HPDE6-E6E7 (cell line): ENCODE measurements around the gene IGSF9.

ENCODE experiments used
- DNase-seq: peaks from one replicate; pipeline ENCODE4 v3.0.0; 2011; ENCODE audit warnings: missing footprints; ENCODE audit errors: extremely low spot score

Gene IGSF9

DNA sequence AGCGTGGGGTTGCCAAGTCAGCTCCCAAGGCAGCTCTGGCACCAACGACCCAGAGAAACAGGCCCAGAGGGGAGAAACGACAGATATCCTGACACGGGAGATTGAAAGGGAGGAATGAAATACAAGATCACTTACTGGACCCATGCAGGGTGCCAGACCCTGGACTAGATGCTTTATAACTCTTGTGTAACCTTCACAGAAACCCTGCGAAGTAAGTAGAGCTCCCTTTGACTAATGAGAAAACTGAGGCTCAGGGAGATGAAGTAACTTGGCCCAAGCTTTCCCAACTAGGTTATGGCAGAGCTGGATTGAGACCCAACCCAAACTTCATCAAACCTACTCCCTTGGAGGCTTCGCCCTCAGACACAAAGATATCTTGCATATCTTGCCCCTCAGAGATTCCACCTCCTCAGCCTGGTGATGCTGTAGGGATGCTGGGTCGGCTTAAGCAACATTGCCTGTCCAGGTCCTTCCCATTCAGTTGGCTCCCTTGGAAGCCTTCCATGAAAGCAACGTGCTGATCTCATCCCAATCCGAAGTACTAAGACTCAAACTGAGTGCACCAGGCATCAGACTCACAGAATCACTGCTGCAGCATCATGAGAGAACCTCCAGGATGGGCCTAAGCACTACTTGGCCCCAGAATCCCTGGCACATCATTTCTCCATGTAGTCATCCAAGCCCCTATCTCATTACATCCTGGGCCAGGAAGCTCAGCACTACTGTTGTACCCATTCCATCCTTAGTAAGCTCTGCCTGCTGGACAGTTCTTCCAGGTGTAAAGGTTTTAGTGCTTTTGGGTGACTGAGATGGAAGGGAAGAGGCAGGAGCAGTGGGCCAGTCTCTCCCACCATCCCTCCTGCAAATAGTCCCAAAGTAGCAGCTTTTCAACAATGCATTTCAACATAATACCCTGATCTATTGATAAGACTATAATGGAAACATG, 1.1 kb upstream of the IGSF9 start:
- DNase-seq, result no peak

DNA sequence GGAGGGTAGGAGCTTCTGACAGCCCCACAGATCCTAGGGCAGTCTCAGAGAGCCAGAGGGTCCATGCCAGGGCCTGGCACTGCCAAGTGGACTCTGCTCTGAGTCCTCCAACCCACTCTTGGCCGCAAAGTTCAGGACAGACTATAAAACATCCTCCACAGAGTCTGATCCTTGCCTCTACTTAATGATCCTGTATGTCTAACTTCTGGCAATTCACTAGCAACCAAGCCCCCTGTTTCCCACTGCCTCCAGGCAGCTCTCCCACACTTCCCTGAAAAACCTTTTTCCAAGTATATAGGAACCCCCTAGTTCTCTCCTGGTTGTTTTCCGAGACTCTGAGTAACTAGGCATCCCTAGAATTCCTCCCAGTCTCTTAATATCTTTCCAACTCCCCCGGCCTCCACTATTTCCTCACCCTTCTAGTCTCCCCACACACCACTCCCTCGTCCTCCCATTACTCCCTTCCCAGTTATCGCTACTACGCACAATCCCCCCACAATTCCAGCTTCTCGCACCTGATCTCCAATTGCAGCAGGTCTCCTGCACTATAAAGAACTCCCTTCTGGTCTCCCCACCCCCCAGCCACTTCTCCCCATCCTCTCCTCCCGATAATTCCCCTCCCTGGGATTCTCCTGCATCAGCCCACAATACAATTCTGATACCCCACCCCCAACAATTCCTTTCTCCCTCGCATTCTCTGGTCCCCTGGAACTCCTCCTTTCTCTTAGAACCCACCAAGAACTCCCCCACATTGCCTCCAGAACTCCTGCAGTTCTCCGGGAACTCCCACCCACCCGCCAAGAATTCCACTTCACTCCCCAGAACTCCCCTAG, 574 bp downstream of the IGSF9 start:
- DNase-seq, result no peak

DNA sequence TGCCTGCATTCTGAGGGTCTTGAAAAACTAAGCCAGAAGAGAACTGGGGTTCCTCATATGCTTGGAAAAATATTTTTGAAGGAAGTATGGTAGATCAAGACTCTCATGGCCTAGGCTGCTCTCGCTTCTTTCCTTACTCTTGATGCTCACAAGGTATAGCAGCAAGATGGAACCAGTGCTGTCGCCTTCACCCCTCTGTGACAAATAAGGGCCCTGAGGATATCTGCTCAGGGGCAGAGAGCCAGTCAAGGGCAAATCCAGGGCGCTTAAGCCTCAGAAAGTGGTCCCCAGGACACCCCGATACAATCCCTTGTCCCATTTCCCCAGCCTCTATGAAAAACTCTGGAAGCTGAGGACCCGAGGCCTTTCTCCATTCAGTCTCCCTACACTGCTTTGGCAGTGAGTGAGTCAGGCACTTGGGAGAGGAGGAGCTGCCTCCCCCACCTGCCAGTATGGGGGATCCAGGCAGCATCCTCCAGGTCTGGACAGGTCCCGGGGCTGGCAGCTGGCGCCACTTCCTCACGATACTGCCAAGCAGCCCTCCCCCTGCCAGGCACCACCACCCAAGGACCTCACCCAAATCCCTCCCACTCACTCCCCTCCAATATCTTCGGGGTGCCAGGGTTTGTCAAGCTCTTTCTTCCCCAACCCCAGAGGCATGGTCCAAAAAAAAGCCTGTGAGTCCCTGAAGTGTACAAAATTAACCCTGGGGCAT, 1.3 kb downstream of the IGSF9 start:
- DNase-seq, result no peak

DNA sequence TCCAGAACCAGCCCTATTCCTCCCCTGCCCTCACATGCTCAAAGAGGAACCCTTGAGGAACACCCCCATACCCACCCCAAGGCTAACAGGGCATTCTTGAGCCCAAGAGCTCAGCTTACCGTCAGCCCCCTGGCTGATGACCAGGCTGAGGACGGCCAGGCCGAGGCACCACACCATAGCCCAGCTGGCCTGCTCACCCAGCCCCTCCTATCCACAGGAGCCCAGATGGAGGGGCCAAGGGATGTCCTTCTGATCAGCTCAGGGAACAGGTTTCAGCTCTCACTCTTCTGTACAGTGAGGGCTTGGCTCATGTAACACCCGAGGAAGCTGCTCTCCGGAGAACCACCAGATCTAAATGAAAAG, 2.2 kb downstream of the IGSF9 start:
- no peak for DNase-seq

DNA sequence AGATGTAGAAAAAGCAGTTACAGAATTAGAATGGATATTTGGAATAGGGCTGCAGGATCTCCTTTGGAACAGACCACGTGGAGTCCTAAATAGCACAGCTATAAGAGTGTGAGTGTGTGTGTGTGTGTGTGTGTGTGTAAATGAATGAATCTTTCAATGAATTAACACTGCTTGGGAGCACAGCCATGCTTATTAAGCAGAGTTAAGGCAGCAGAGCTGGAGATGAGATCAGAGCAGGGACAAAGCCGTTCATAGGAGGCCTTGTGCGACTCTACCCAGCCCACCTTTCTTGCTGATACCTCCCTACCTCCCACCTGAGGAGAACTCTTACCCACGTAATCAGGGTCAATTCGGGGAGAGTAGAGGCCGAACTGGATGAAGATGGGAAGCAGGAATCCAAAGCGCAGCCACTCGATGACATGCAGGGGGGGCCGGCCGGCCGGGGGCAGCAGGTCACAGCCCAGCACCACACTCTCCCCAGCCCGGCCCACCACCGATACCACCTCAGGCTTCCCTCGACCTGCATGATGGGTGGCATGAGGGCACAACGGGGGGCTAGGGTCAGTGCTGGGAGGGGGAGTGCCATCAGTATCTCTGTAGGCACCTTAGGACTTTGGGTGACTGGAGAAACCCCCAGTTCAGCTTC, 2.7 kb downstream of the IGSF9 start:
- no peak for DNase-seq

DNA sequence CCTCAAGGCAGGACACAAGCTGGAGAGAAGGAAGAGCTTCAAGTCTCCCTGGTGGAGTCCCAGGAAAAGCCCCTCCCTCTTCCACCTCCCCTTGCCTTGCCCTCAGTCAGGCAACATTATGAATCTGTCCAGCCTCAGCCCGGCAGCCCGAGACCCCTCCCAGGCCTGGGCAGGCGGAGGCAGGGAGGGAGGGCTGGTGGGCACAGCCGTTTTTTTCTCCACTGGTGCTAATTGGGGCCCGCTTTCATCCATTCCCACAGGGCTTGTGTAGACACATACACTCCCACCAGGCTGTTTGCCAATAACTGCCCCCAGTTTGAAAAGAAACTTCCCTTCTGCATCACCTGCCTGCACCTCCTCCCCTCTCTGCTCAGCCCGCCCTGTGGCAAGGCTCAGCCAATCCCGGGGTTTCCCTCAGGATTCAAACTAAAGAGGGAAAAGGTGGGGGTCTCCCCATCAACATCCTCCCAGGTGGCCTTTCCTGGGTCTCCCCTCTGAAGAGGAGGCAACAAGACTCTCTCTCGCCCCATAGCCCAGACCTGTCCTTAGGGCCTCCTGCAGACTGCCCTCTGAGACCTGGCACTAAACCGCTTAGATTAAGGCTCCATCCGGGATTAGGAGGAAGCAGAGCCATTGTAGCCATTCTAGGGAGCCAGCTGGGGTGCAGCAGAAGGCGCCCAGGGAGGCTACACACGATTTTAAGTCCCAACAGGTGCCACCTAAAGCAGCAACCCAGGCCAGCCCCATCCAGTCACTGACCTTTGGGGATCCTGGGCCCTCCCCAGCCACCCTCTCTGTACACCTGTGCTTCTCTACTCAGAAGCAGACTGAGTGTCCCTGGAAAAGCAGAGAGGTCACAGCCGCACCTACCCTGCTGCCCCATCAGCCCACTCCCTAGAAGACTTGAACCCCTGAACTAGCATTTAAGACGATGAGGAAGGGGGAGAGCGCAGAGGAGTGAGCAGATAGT, 3.5 kb downstream of the IGSF9 start:
- DNase-seq, result no peak

DNA sequence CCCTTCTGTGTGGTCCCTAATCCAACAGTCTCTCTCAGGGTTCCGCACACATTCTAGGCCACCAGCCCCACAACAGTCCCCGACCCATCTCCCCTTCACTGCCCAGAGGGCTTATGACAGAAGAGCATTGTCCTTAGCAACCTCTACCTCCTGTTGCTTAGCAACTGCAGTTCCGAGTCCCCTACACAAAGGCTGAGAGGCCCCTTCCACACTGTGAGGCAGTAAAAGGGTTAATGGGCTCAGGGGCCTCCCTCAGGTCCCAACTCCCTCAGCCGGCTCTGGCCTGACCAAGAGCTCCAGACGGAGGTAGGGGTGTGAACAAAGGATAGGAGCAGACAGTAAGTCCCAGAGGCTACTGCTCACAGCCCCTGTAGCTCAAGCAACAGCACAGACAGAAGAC, 4.3 kb downstream of the IGSF9 start:
- no peak for DNase-seq

DNA sequence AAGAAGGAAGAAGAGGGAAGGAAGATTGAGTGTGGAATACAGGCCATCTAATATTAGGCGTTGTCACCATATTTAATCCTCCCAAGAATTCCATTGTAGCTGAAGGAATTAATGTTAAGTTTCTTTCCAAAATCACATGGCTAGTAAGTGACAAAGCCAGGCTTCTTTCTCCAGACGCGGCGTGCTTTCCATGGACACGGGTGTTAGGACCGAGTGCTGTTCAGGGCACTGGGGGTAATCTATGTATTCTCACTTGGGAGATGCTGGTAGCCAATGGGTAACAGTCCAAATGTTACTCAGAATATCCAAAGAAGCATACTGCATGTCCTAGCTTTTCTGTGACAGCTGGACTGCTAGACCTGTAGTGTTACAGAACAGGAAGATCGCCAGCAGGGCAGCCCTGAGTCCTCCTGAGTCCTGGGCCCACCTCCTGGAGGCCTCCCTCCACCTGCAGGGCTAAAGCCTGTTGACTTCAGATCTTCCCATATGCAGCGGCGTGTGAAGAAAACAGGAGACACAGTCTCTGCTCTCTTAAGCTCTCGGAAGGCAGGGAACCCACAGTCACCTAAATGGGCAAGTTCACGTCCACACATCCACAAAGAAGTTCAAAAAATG, 5.3 kb downstream of the IGSF9 start:
- no peak for DNase-seq

DNA sequence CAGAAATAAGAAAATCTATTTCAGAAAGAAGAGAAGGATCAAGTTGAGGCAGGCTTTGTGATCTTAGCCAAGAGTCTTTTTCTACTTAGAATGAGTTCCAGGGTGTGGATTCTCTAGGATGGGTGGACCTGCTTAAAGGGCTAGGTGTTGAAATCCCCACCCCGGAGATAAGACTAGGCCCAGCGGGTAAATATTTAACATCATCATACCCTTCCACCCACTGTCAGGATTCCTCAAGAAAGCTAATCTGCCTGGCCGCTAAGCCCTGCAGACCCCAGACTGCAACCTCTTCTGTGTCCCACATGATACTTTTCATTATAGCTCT, 5.8 kb downstream of the IGSF9 start:
- no peak for DNase-seq

DNA sequence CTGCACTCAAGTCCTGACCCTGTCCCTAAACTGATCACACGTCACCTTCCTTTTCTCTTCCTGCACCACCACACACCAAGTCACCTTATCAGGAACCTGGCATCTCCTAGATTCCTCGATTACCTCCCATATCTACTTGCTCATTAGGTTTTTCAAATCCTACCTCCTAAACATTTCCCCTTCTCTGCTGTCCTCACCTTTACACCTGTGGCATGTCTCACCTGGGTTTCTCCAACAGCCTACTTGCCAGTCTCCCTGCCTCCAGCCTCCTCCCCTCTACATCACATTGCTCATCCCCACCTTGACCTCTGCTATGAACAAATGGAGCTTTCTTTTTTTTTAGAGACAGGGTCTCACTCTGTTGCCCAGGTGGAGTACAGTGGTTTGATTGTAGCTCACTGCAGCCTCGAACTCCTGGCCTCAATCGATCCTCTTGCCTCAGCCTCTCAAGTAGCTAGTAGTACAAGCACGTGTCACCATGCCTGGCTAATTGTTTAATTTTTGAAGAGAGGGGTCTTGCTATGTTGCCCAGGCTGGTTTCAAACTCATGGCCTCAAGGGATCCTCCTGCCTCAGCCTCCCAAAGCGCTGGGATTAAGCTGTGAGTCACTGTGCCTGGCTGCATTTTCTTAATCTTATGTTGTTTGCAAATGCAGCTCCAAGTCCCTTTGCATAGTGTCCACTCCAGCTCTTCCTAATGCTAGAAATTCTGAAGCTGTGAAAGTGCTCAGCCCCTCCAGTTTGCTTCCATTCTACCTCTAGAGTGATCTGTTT, 6.3 kb downstream of the IGSF9 start:
- DNase-seq, result no peak

DNA sequence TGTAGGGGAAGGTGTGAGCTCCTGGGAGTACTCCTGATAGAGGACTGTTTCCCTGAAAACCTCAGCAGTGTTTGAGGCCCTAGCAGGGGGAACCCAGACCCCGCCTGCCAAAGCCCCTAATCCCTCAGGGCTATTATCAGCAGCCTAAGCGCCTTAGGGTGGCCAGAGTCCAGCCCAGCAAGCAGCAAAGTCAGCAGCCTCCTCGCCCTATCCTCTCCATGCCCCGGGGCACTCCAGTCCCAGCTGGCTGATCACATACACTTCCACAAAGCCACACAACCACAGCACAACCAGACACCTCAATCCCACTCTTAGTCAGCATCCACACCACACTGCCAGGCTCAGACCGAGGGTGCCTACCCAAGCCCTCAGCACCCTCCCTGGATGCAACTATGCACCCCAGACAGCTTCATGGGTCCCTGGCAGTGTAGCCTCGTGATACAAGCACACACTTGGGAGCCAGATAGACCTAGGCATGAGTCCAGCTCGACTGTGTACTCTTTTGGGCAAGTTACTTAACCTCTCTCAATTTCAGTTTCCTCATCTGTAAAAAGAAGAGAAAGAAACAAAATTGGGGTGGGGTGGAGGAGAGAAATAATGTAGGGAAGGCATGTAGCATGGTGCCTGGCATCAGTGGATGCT, 7.1 kb downstream of the IGSF9 start:
- no peak for DNase-seq

DNA sequence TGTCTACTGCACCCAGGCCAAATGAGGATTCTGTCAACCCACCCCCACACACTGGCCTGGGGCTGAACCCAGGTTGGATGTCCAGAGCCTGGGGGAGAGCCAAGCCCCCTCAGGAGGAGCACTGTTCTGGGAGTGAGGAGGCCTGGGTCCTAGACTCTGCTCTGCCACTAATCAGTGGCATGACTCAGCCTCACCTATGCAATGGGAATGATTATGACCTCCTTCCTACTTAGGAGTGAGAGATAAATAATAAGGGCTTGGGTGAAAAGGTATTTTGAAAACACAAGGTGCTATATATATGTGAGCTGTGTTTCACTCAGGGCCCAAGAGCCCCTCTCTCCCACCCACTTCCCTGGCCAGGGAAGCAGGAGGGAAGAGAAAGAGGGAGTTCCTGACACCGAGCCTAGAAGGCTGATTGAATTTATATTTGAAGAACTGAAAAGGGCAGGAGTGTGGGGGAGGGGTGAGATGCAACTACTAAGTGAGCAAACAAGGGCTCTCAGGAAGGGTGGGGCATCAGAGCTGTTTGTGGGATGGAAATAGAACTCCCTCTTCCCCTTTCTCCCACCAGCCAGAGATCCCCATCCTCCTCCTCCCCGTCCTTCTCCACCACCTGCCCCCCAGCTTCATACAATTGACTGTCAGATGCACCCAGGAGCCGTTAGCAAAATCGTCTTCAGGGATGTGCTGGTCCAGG, 8.2 kb downstream of the IGSF9 start:
- no peak for DNase-seq

DNA sequence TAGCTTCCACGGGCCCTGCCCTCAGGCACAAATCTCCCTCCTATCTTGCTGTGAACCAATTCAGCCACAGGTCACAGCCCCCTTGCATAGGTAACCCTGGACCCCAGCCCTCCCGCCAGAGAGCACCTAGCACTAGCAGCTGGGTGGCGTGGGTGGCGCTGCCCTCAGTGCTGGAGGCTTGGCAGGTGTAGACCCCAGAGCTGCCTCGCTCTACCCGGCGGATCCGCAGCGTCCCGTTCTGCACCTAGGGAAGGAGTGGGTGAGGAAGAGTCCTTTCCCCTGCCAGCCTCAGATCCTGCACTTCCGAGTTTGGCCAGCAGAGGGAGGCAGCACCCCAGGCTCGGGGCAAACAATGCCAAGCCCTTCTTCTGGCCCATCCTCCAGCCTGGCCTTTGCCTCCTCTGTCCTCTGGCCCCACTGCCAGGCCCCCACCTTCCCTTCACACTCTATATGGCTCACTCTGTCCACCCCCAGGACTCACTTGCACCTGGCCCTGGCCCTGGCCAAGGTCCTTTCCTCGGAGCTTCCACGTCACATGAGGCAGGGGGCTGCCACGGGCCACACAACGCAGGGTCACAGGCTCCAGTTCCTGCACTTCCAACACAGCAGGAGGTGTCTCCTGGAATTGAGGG, 9.0 kb downstream of the IGSF9 start:
- DNase-seq, result no peak

DNA sequence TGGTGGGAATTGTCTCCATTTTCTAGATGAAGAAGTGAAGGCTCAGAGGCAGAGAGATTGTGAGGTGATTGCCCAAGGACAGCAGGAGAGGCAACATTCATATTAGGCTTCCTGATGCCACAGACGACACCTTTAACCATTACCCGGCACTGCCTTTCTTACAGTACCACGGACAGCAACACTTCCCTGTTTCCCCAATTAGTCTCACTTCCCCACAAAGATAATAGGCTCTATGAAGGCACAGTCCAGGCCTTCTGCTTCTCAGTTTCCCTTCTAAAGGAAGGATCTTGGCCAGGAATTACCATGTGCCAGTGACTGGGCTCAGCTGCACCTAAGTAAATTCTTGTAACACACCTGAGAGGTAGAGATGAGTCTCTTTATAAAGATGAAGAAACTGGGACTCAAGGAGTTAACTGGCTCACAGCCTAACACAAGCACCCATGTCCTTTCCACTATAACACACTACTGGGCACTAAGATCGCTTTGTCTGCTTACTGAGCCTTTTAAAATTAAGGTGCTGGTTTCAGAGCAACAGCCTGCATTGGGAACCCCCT, 9.6 kb downstream of the IGSF9 start:
- DNase-seq, result no peak

DNA sequence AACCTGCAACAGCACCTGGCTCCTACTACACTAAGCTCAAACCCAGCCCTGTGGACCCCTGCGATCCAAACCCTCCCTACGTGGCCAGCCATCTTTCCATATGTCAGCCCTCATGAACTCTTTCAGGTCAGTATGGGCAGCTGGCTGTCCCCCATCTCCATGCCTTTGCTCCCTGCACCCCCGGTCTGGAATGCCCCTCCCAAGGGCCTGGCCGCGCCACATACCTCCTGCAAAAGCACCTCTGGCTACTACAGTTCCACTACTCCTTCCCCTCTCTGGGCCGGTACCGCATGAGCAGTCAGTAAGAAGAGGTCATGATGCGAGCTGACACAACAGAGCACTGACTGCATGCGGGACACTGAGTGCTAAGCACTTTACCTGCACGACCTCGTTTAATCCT, 10.1 kb downstream of the IGSF9 start:
- DNase-seq, result no peak

DNA sequence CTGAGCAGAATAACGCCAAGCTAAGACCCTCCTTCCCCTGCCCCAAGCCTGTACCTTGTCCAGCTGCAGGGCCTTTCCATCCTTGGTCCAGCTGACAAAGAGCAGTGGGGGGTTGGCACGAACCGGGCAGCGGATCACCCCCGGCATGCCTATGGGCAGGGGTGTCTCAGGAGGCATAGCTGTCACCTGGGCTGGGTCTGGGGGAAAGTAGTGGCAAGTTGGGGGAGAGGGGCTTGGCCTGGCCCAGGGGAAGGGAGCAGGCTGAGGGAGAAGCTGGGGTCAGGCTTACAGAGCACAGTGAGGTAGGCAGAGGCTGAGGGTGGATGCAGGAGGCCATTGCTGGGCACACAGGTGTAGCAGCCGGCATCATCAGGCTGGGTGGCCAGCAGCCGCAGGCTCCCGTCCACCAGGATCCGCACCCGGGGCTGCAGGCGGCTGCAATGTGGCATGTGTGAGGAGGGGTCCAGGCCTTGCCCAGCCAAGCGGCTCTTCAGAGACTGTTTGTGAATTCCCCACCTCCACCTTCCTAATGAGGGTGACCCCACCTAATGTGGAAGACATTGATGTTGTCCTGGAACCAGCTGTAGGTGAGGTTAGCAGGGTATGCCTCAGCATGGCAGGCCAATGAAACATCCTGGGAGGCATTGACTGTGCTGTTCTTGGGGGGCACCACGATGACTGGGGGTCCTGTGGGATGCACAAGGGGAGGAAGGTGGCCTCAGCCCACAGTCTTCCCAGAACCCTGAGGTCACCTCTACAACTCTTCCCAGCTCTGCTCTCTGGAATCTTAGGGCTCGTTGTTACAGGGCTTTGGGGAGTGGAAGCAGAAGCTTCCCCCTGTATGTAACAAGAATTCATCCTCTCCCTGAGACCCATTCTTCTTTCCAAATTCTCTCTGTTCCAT, 11.0 kb downstream of the IGSF9 start:
- DNase-seq, result no peak

DNA sequence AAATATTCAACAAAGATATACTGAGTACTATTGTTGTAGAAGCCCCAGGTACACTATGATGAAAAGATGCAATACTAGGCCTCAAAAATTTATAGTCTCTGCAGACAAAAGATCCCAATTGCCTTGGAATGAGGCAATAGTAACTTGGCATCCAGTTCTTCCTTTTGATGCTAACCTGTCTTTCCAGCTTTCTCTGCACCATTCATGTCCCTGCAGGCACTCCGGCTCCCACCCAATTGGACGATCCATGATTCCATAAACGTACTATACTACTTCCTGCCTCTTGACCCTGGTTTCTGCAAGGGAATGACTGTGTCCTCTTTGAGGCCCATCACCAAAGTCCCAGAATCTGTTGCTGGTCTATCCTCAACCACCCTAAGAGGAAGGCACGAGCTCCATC, 12.1 kb downstream of the IGSF9 start:
- DNase-seq, result no peak
